Measurements from ENCODE around the gene TNFAIP8L3.

GRCh38 chr15:51025454-51025846 lies 69.3 kb downstream of the TNFAIP8L3 start:
- TF ChIP-seq CTCF (conservative IDR thresholded peaks at IDR 0.05) (no peak), EZH2 (IDR thresholded peaks at IDR 0.05; ENCODE audit: low read depth) (no peak)
